ENCODE data around the gene SOD2. TPM values are rescaled to one million over a fixed set of nuclear protein-coding genes. Genes with fewer than 3 reads are reported as not detected.

Gene SOD2
- polyA plus RNA-seq, 3 donors: 447 to 746 (median 569) TPM

GRCh38 chr6:159645640-159646039 lies 47.4 kb downstream of the SOD2 start:
- no peak overlapping the region for H3K4me3 Mint-ChIP-seq
- H3K9ac ChIP-seq (ENCODE audit: insufficient read depth, low read length, poor library complexity, severe bottlenecking): no peak overlapping the region
- WGBS (ENCODE audit: insufficient coverage): no CpG with 5 or more reads among the region's 4 CpGs
- H3K9me3 Mint-ChIP-seq: peaks cover 4 to 15% (median 7%) of the 10 kb centered on the region in 7 donors
- H3K27me3 ChIP-seq (ENCODE audit: control insufficient read depth in 2 of 2, insufficient read depth in 2 of 2, low read length in 2 of 2): no peaks in the 10 kb centered on the region
- H3K4me1 ChIP-seq (ENCODE audit: control insufficient read depth in 1 of 2, insufficient read depth in 2 of 2, low read length in 2 of 2): no peaks in the 10 kb centered on the region
- no peaks in the 10 kb centered on the region for H3K36me3 ChIP-seq (replicated peaks in 1 of 2; ENCODE audit: control insufficient read depth in 1 of 2, insufficient read depth in 2 of 2, low read length in 2 of 2)
- TF ChIP-seq CTCF (IDR thresholded peaks at IDR 0.05): no peak
- H3K4me3 ChIP-seq (replicated peaks in 1 of 3; ENCODE audit: low read depth in 2 of 3, low read length in 3 of 3): no peak overlapping the region
- no peak overlapping the region for H3K27ac ChIP-seq (ENCODE audit: low read depth in 1 of 2, low read length in 2 of 2)
- DNase-seq: no peak
- no peak overlapping the region for H3K4me2 ChIP-seq (replicated peaks; ENCODE audit: extremely low read depth, low read length, poor library complexity, severe bottlenecking)
- H3K79me2 ChIP-seq (ENCODE audit: insufficient read depth, low read length): no peaks in the 10 kb centered on the region
- no peaks in the 10 kb centered on the region for H3K9me3 ChIP-seq (replicated peaks in 1 of 2; ENCODE audit: control insufficient read depth in 1 of 2, insufficient read depth in 1 of 2, low read length in 2 of 2)
- H3K27me3 Mint-ChIP-seq (ENCODE audit: low read depth in 3 of 3): peaks cover 0 to 5% (median 0%) of the 10 kb centered on the region in 3 donors
- no peak overlapping the region for H2AFZ ChIP-seq (ENCODE audit: insufficient read depth, low read depth, low read length, poor library complexity, severe bottlenecking)
- no peaks in the 10 kb centered on the region for H4K20me1 ChIP-seq (ENCODE audit: insufficient read depth, low read length)
- no peaks in the 10 kb centered on the region for H3K36me3 Mint-ChIP-seq
- intact Hi-C loops (cut with micrococcal nuclease): no loop called here
- H3K27ac Mint-ChIP-seq: peak overlapping the region in 1 of 7 donors; percentile 37
- H3K4me1 Mint-ChIP-seq: peaks cover 12% of the 10 kb centered on the region

Small RNAs within 50 kb of the gene (small RNA-seq; reads per million reads assigned to genes)
- not detected for gene RNU4ATAC18P (ENCODE audit: insufficient read length, low read depth)

Other genes with a start within 250 kb of the SOD2 start
- 10 to 100 TPM; 50.8 to 95.9 (median 94.7) TPM for gene WTAP, start 34.3 kb upstream of the SOD2 start, polyA plus RNA-seq
- 10 to 100 TPM in 2 of 3 donors, 1 to 10 TPM in 1; 3.6 to 24.4 (median 19.5) TPM for gene ACAT2, start 68.8 kb upstream of the SOD2 start, polyA plus RNA-seq
- 10 to 100 TPM; 44.5 to 79.5 (median 69.3) TPM for gene TCP1, start 96.4 kb upstream of the SOD2 start, polyA plus RNA-seq
- 10 to 100 TPM; 28.5 to 88.2 (median 74.1) TPM for gene MRPL18, start 97.2 kb upstream of the SOD2 start, polyA plus RNA-seq
- gene PNLDC1, start 107.0 kb upstream of the SOD2 start, polyA plus RNA-seq: under 1 TPM in 1 of 3 donors, not detected in 2; 0.56 TPM
- gene MAS1, start 197.7 kb upstream of the SOD2 start, polyA plus RNA-seq: not detected